GM12892 (cell line): ENCODE measurements around the gene ZFPM1.
"Not testable (repeated sequence)": the region's sequence is repeated elsewhere in the genome, so short reads cannot be mapped to it uniquely, and the experiment has no call there.

ENCODE experiments used
- DNase-seq: peaks from one replicate; pipeline ENCODE4 v3.0.0; 2011; ENCODE audit not compliant: insufficient read length
- FAIRE-seq: peaks from 2 replicates; lab custom pipeline; 2011; peaks lifted over from hg19 to GRCh38; lab: Jason Lieb, UNC
- POLR2A ChIP-seq: IDR thresholded peaks from 2 replicates; pipeline ENCODE4 v1.6.1; 2011; ENCODE audit warnings: low read depth, low read length, control low read depth
- POLR2AphosphoS5 ChIP-seq: IDR thresholded peaks from 2 replicates; pipeline ENCODE4 v1.6.1; 2011; ENCODE audit warnings: low read depth, low read length, control low read depth
- TAF1 ChIP-seq: IDR thresholded peaks from 2 replicates; pipeline ENCODE4 v1.6.1; 2011; ENCODE audit warnings: low read depth, mild to moderate bottlenecking, control low read depth, low read length, borderline replicate concordance

ZFPM1 gene

GRCh38 chr16:88466949-88467348 is 13.9 kb downstream of the ZFPM1 start:
- DNase-seq (no peak), FAIRE-seq (no peak)
- no peak for TF ChIP-seq POLR2A
- no peak for TF ChIP-seq TAF1
- TF ChIP-seq POLR2AphosphoS5, result no peak

GRCh38 chr16:88467541-88467944 is 14.5 kb downstream of the ZFPM1 start:
- TF ChIP-seq POLR2A (no peak), POLR2AphosphoS5 (no peak), TAF1 (no peak)
- DNase-seq, result no peak
- no peak for FAIRE-seq

- no peak for FAIRE-seq
These were observed 15.4 kb downstream of the ZFPM1 start for GRCh38 chr16:88468275-88469129.

GRCh38 chr16:88469615-88470395 is 16.7 kb downstream of the ZFPM1 start:
- FAIRE-seq, result no peak
- no peak for DNase-seq
- no peak for TF ChIP-seq POLR2AphosphoS5
- no peak for TF ChIP-seq POLR2A
- no peak for TF ChIP-seq TAF1

More at GRCh38 chr16:88468275-88469129, 15.4 kb downstream of the ZFPM1 start:
- TF ChIP-seq TAF1 (no peak), POLR2AphosphoS5 (no peak), POLR2A (no peak)
- no peak for DNase-seq

- not testable (repeated sequence) for DNase-seq, FAIRE-seq
These were observed 17.3 kb downstream of the ZFPM1 start for GRCh38 chr16:88470396-88470680.

- not testable (repeated sequence) for FAIRE-seq, DNase-seq
These were observed 17.6 kb downstream of the ZFPM1 start for GRCh38 chr16:88470696-88471095.

GRCh38 chr16:88471115-88471514 is 18.0 kb downstream of the ZFPM1 start:
- DNase-seq, result no peak
- FAIRE-seq, result no peak
- TF ChIP-seq POLR2AphosphoS5 (no peak), POLR2A (no peak), TAF1 (no peak)

GRCh38 chr16:88471575-88471974 is 18.5 kb downstream of the ZFPM1 start:
- FAIRE-seq, result no peak
- no peak for DNase-seq
- no peak for TF ChIP-seq POLR2AphosphoS5
- no peak for TF ChIP-seq TAF1

- TF ChIP-seq TAF1 (no peak), POLR2A (no peak), POLR2AphosphoS5 (no peak)
- FAIRE-seq (no peak), DNase-seq (no peak)
These were observed 19.0 kb downstream of the ZFPM1 start for GRCh38 chr16:88472069-88472468.

GRCh38 chr16:88472637-88473205 is 19.6 kb downstream of the ZFPM1 start:
- DNase-seq, result no peak
- no peak for TF ChIP-seq POLR2A
- TF ChIP-seq TAF1, result no peak
- TF ChIP-seq POLR2AphosphoS5, result no peak
- FAIRE-seq, result no peak

GRCh38 chr16:88473666-88474534 is 20.8 kb downstream of the ZFPM1 start:
- TF ChIP-seq TAF1, result no peak
- no peak for FAIRE-seq
- no peak for DNase-seq

- DNase-seq (no peak), FAIRE-seq (no peak)
- no peak for TF ChIP-seq POLR2AphosphoS5
- no peak for TF ChIP-seq TAF1
- no peak for TF ChIP-seq POLR2A
These were observed 22.0 kb downstream of the ZFPM1 start for GRCh38 chr16:88475037-88475436.
